ENCODE results near the gene TCP11.

DNA sequence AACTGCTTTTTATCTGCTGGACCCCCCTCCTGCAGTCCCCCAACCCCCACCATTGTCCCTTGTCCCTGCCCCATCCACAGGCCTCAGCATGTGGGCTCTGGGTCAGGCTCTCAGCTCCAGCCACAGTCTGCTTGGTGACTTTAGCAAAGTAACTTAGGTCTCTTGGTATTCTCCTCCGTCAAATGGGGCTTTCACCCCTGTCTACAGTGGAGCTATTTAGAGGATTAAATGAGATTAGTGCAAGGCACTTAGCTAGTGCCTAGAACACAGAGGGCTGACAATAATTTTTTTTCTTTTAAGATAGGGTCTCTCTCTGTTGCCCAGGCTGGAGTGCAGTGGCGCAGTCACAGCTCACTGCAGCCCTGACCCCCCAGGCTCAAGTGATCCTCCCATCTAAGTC is 71.9 kb downstream of the TCP11 start:
- TF ChIP-seq, protein P1, sequence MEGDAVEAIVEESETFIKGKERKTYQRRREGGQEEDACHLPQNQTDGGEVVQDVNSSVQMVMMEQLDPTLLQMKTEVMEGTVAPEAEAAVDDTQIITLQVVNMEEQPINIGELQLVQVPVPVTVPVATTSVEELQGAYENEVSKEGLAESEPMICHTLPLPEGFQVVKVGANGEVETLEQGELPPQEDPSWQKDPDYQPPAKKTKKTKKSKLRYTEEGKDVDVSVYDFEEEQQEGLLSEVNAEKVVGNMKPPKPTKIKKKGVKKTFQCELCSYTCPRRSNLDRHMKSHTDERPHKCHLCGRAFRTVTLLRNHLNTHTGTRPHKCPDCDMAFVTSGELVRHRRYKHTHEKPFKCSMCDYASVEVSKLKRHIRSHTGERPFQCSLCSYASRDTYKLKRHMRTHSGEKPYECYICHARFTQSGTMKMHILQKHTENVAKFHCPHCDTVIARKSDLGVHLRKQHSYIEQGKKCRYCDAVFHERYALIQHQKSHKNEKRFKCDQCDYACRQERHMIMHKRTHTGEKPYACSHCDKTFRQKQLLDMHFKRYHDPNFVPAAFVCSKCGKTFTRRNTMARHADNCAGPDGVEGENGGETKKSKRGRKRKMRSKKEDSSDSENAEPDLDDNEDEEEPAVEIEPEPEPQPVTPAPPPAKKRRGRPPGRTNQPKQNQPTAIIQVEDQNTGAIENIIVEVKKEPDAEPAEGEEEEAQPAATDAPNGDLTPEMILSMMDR (IDR thresholded peaks at IDR 0.05), result no peak
- no peak for TF ChIP-seq POLR2A (IDR thresholded peaks at IDR 0.05)
